Smooth muscle cell (in vitro differentiated cells): ENCODE data around the gene PDGFRA. TPM values are rescaled to one million over a fixed set of nuclear protein-coding genes. Genes with fewer than 3 reads are reported as not detected.
"Not testable (repeated sequence)": the region's sequence is repeated elsewhere in the genome, so short reads cannot be mapped to it uniquely, and the experiment has no call there.

Experiments
- DNase-seq: peaks from one replicate; lab custom pipeline; 2025; ENCODE audit not compliant: unreplicated experiment; lab: John Stamatoyannopoulos, UW
- H2AFZ ChIP-seq: fragments of 200-600 bp; sonication (generic); 2 replicates; pipeline ENCODE4 v1.6.0; 2016; ENCODE audit warnings: antibody characterized with exemption, low read depth, mild to moderate bottlenecking
- H3F3A ChIP-seq: fragments of 200-600 bp; sonication (generic); 2 replicates; pipeline ENCODE4 v1.6.0; 2017; ENCODE audit warnings: antibody characterized with exemption, low read depth
- H3K27ac ChIP-seq: fragments of 200-600 bp; sonication (generic); 2 replicates; pipeline ENCODE4 v1.5.1; 2016; ENCODE audit warnings: low read depth, mild to moderate bottlenecking
- H3K27me3 ChIP-seq: fragments of 200-600 bp; sonication (generic); 2 replicates; pipeline ENCODE4 v1.6.1; 2016; ENCODE audit warnings: low read depth, mild to moderate bottlenecking
- H3K36me3 ChIP-seq: fragments of 200-600 bp; sonication (generic); 2 replicates; pipeline ENCODE4 v1.5.1; 2016; ENCODE audit warnings: low read depth
- H3K4me1 ChIP-seq: fragments of 200-600 bp; sonication (generic); 2 replicates; pipeline ENCODE4 v1.5.1; 2016; ENCODE audit warnings: low read depth
- H3K4me2 ChIP-seq: fragments of 200-600 bp; sonication (generic); 2 replicates; pipeline ENCODE4 v1.6.0; 2016; ENCODE audit warnings: mild to moderate bottlenecking
- H3K4me3 ChIP-seq: fragments of 200-600 bp; sonication (generic); 2 replicates; pipeline ENCODE4 v1.5.1; 2016; ENCODE audit warnings: mild to moderate bottlenecking
- H3K79me2 ChIP-seq: fragments of 200-600 bp; sonication (generic); 2 replicates; pipeline ENCODE4 v1.6.0; 2016; ENCODE audit warnings: low read depth, mild to moderate bottlenecking
- H3K9ac ChIP-seq: fragments of 200-600 bp; sonication (generic); 2 replicates; pipeline ENCODE4 v1.6.0; 2016; ENCODE audit warnings: low read depth
- H3K9me3 ChIP-seq: fragments of 200-600 bp; sonication (generic); replicated peaks from 2 replicates; pipeline ENCODE4 v1.5.1; 2016; ENCODE audit warnings: low read depth
- H4K20me1 ChIP-seq: fragments of 200-600 bp; sonication (generic); 2 replicates; pipeline ENCODE4 v1.6.0; 2016; ENCODE audit warnings: low read depth
- CTCF ChIP-seq: fragments of 200-600 bp; sonication (generic); IDR thresholded peaks from 2 replicates; pipeline ENCODE4 v1.5.1; 2017; ENCODE audit warnings: borderline replicate concordance, mild to moderate bottlenecking, antibody characterized with exemption; ENCODE audit not compliant: insufficient read depth, poor library complexity, severe bottlenecking
- WGBS: methylation state at CpG from one replicate; pipeline ENCODE4 v1.1.7; 2016; ENCODE audit warnings: low lambda C conversion rate; 5-methylcytosine and 5-hydroxymethylcytosine counted together
- polyA plus RNA-seq: library from polyadenylated mRNA; unstranded; fragments of >200 nt; fragmentation: Nextera tagmentation; extraction: Ambion mirVana; gene quantifications from 2 replicates; pipeline ENCODE4 v1.2.1, GENCODE V29; 2016
- total RNA-seq: library from RNA; depleted of rRNA; stranded (reverse); fragments of >200 nt; gene quantifications from 2 replicates; pipeline ENCODE4 v1.2.3, GENCODE V29; 2014

Gene PDGFRA
- total and polyA plus RNA-seq, 2 experiments from 2014 or later, result 111 to 281 TPM

- Histone ChIP-seq H3K27me3 (no peaks in the 10 kb centered on the region), H3K4me1 (peaks cover 6% of the 10 kb centered on the region), H3K4me3 (peak overlapping the region; percentile 89), H2AFZ (no peak overlapping the region), H3K79me2 (peaks cover 99% of the 10 kb centered on the region), H3F3A (peaks cover 4% of the 10 kb centered on the region), H4K20me1 (peaks cover 92% of the 10 kb centered on the region), H3K9me3 (no peaks in the 10 kb centered on the region), H3K27ac (peak overlapping the region; percentile 79), H3K4me2 (peak overlapping the region; percentile 82), H3K36me3 (no peaks in the 10 kb centered on the region), H3K9ac (peak overlapping the region; percentile 85)
- peak; percentile 57 for DNase-seq
- TF ChIP-seq CTCF, result peak; percentile 93
- WGBS, result under 1% methylated on average over 67 of the region's 67 CpGs
These were observed 4.8 kb downstream of the PDGFRA start for GRCh38 chr4:54233697-54234496.

GRCh38 chr4:54234497-54235205 lies 5.6 kb downstream of the PDGFRA start:
- Histone ChIP-seq H3K4me3 (peak overlapping the region; percentile 89), H3K9ac (peak overlapping the region; percentile 6), H2AFZ (no peak overlapping the region), H3K27ac (peak overlapping the region; percentile 79), H3K27me3 (no peaks in the 10 kb centered on the region), H3K4me2 (peak overlapping the region; percentile 82), H3K36me3 (no peaks in the 10 kb centered on the region), H3K9me3 (no peaks in the 10 kb centered on the region), H3K4me1 (peaks cover 6% of the 10 kb centered on the region), H4K20me1 (peaks cover 98% of the 10 kb centered on the region), H3K79me2 (peaks cover 99% of the 10 kb centered on the region), H3F3A (peaks cover 4% of the 10 kb centered on the region)
- no peak for DNase-seq
- TF ChIP-seq CTCF, result no peak
- 29% methylated on average over 10 of the region's 10 CpGs for WGBS

- not testable (repeated sequence) for H3K9me3 ChIP-seq, H3K4me1 ChIP-seq, H3K36me3 ChIP-seq, H3K4me3 ChIP-seq, H3F3A ChIP-seq, H3K9ac ChIP-seq, H3K27me3 ChIP-seq, DNase-seq, H2AFZ ChIP-seq
- H4K20me1 ChIP-seq, result peaks cover 91% of the 10 kb centered on the region
- 51% methylated on average over 7 of the region's 7 CpGs for WGBS
- peak overlapping the region; percentile 10 for H3K27ac ChIP-seq
- H3K4me2 ChIP-seq, result peak overlapping the region; percentile 39
- peaks cover 99% of the 10 kb centered on the region for H3K79me2 ChIP-seq
These were observed 7.2 kb downstream of the PDGFRA start for GRCh38 chr4:54236316-54236715.

- Histone ChIP-seq H3K27me3 (no peaks in the 10 kb centered on the region), H3F3A (peaks cover 4% of the 10 kb centered on the region), H4K20me1 (peaks cover 89% of the 10 kb centered on the region), H3K4me3 (no peak overlapping the region), H3K9me3 (peaks cover 4% of the 10 kb centered on the region), H3K36me3 (peaks cover 15% of the 10 kb centered on the region), H3K27ac (peak overlapping the region; percentile 57), H3K79me2 (peaks cover 99% of the 10 kb centered on the region), H3K9ac (no peak overlapping the region), H2AFZ (no peak overlapping the region), H3K4me1 (peaks cover 6% of the 10 kb centered on the region), H3K4me2 (no peak overlapping the region)
- WGBS, result 85% methylated on average over 2 of the region's 2 CpGs
- TF ChIP-seq CTCF, result no peak
- no peak for DNase-seq
These were observed 8.7 kb downstream of the PDGFRA start for GRCh38 chr4:54237770-54238169.
